Parathyroid adenoma (tissue), 2 donors: Measurements from ENCODE around the gene KRT12.

Experiments
- H2AFZ ChIP-seq: fragments of 300-600 bp; sonication (generic); one replicate; pipeline ENCODE4 v1.7.0; 2017; ENCODE audit warnings: antibody characterized with exemption, mild to moderate bottlenecking
- H3K27ac ChIP-seq: fragments of 300-600 bp; sonication (generic); one replicate; pipeline ENCODE4 v1.7.0; 2017
- H3K27me3 ChIP-seq: fragments of 300-600 bp; sonication (generic); one replicate; pipeline ENCODE4 v1.7.0; 2017; ENCODE audit warnings: low read length; ENCODE audit not compliant: control insufficient read depth, insufficient read depth
- H3K36me3 ChIP-seq: fragments of 300-600 bp; sonication (generic); one replicate; pipeline ENCODE4 v1.7.0; 2017; ENCODE audit warnings: low read length; ENCODE audit not compliant: control insufficient read depth, insufficient read depth
- H3K4me1 ChIP-seq: fragments of 300-600 bp; sonication (generic); one replicate; pipeline ENCODE4 v1.7.0; 2017; ENCODE audit warnings: control low read depth
- H3K4me2 ChIP-seq: fragments of 300-600 bp; sonication (generic); one replicate; pipeline ENCODE4 v1.7.0; 2017; ENCODE audit warnings: low read length
- H3K4me3 ChIP-seq: fragments of 300-600 bp; sonication (generic); one replicate; pipeline ENCODE4 v1.7.0; 2017; ENCODE audit warnings: low read depth, low read length
- H3K79me2 ChIP-seq: fragments of 300-600 bp; sonication (generic); one replicate; pipeline ENCODE4 v1.7.0; 2017; ENCODE audit warnings: control low read depth
- H3K9ac ChIP-seq: fragments of 300-600 bp; sonication (generic); one replicate; pipeline ENCODE4 v1.7.0; 2017; ENCODE audit warnings: mild to moderate bottlenecking
- H3K9me3 ChIP-seq: fragments of 300-600 bp; sonication (generic); one replicate; pipeline ENCODE4 v1.7.0; 2017; ENCODE audit warnings: low read length; ENCODE audit not compliant: control insufficient read depth
- CTCF ChIP-seq: fragments of 300-600 bp; sonication (generic); IDR thresholded peaks from one replicate; pipeline ENCODE4 v1.7.0; 2017; ENCODE audit warnings: antibody characterized with exemption, mild to moderate bottlenecking
- donor health status: primary hyperparathyroidism.

KRT12 gene

GRCh38 chr17:40827746-40828453 is 39.1 kb downstream of the KRT12 start:
- H3K4me3 ChIP-seq = no peak overlapping the region
- H3K9ac ChIP-seq = no peak overlapping the region
- no peaks in the 10 kb centered on the region for H3K27me3 ChIP-seq
- H3K9me3 ChIP-seq = no peaks in the 10 kb centered on the region
- no peak overlapping the region for H3K27ac ChIP-seq
- no peak for TF ChIP-seq CTCF
- no peaks in the 10 kb centered on the region for H3K4me1 ChIP-seq
- H3K36me3 ChIP-seq = no peaks in the 10 kb centered on the region
- no peak overlapping the region for H2AFZ ChIP-seq
- peaks cover 3% of the 10 kb centered on the region for H3K79me2 ChIP-seq
- H3K4me2 ChIP-seq = no peak overlapping the region

GRCh38 chr17:40825599-40825998 is 41.4 kb downstream of the KRT12 start:
- Histone ChIP-seq H3K9me3 (no peaks in the 10 kb centered on the region), H3K27me3 (no peaks in the 10 kb centered on the region), H3K79me2 (peaks cover 3% of the 10 kb centered on the region), H3K4me1 (peaks cover 3% of the 10 kb centered on the region), H3K9ac (no peak overlapping the region), H3K27ac (no peak overlapping the region), H2AFZ (no peak overlapping the region), H3K36me3 (no peaks in the 10 kb centered on the region), H3K4me3 (no peak overlapping the region), H3K4me2 (no peak overlapping the region)
- TF ChIP-seq CTCF = no peak

- Histone ChIP-seq H3K4me3 (no peak overlapping the region), H3K27me3 (no peaks in the 10 kb centered on the region), H3K79me2 (peaks cover 3% of the 10 kb centered on the region), H3K4me1 (peaks cover 8% of the 10 kb centered on the region), H3K4me2 (no peak overlapping the region), H3K9me3 (no peaks in the 10 kb centered on the region), H3K27ac (no peak overlapping the region), H2AFZ (no peak overlapping the region), H3K9ac (no peak overlapping the region), H3K36me3 (no peaks in the 10 kb centered on the region)
- no peak for TF ChIP-seq CTCF
Measured at GRCh38 chr17:40824015-40824832, 42.8 kb downstream of the KRT12 start.

- no peak within 1 kb of the TSS for H3K27ac ChIP-seq
- peaks cover 8% of the 10 kb centered on the region for H3K4me1 ChIP-seq
- H3K9ac ChIP-seq = no peak within 1 kb of the TSS
- H3K4me2 ChIP-seq = no peak within 1 kb of the TSS
- no peak for TF ChIP-seq CTCF
- no peak within 1 kb of the TSS for H3K4me3 ChIP-seq
- no peaks in the 10 kb centered on the region for H3K9me3 ChIP-seq
- H2AFZ ChIP-seq = no peak within 1 kb of the TSS
- peaks cover 3% of the 10 kb centered on the region for H3K79me2 ChIP-seq
- H3K36me3 ChIP-seq = no peaks in the 10 kb centered on the region
- H3K27me3 ChIP-seq = no peaks in the 10 kb centered on the region
Measured at GRCh38 chr17:40822132-40822812, 44.8 kb downstream of the KRT12 start, which contains the start of gene KRT10. TSS of gene KRT10 (minus strand) at chr17:40822614. CDS start at chr17:40822585, 29 bp downstream.
